DND-41 (cell line): Measurements from ENCODE around the gene FBXL2.

Source experiments
- CTCF ChIP-seq: IDR thresholded peaks from 2 replicates; pipeline ENCODE4 v1.5.1; 2012; ENCODE audit warnings: borderline replicate concordance, low read length, moderate library complexity, mild to moderate bottlenecking; ENCODE audit not compliant: poor library complexity, severe bottlenecking; ENCODE audit errors: extremely low read depth
- EZH2 ChIP-seq: IDR thresholded peaks from 3 replicates; pipeline ENCODE4 v1.6.1; 2012; ENCODE audit warnings: borderline replicate concordance, low read depth, mild to moderate bottlenecking, moderate library complexity, low read length, inconsistent platforms; ENCODE audit not compliant: severe bottlenecking

GRCh38 chr3:33358172-33358781 lies 81.0 kb downstream of the FBXL2 start:
- TF ChIP-seq EZH2: no peak
- no peak for TF ChIP-seq CTCF
